GM18873 (cell line): Measurements from ENCODE around the gene AK9.
A peak's percentile ranks its signal among the peaks of the same experiment; 100 is the strongest.

Experiments used
- ATAC-seq: cut with Tn5 transposase; IDR thresholded peaks from one replicate; pipeline ENCODE4 v1.9.1; 2021; ENCODE audit warnings: mild to moderate bottlenecking, moderate library complexity, moderate number of reproducible peaks; ENCODE audit not compliant: unreplicated experiment, low FRiP score

Gene AK9

GRCh38 chr6:109485266-109485935 lies 205.6 kb downstream of the AK9 start:
- ATAC-seq: no peak

GRCh38 chr6:109484122-109484521 lies 206.9 kb downstream of the AK9 start:
- ATAC-seq: no peak

GRCh38 chr6:109483735-109484057 lies 207.3 kb downstream of the AK9 start:
- ATAC-seq: no peak

GRCh38 chr6:109482905-109483734 lies 207.9 kb downstream of the AK9 start, which contains the start of gene ZBTB24:
Gene ZBTB24 (minus strand): TSS chr6:109483219. CDS start chr6:109482026, 1,193 bp downstream.
- ATAC-seq: peak; percentile 69

- no peak for ATAC-seq
Observed at GRCh38 chr6:109480993-109481480, 210.0 kb downstream of the AK9 start.

GRCh38 chr6:109478841-109479624 lies 212.0 kb downstream of the AK9 start:
- no peak for ATAC-seq

GRCh38 chr6:109478222-109478805 lies 212.7 kb downstream of the AK9 start:
- ATAC-seq: no peak

GRCh38 chr6:109477725-109478124 lies 213.3 kb downstream of the AK9 start:
- ATAC-seq: peak; percentile 56

- ATAC-seq: no peak
Observed at GRCh38 chr6:109477184-109477583, 213.8 kb downstream of the AK9 start.

GRCh38 chr6:109475625-109476024 lies 215.4 kb downstream of the AK9 start:
- ATAC-seq: no peak

- ATAC-seq: no peak
Observed at GRCh38 chr6:109474995-109475394, 216.0 kb downstream of the AK9 start.

GRCh38 chr6:109473120-109473519 lies 217.9 kb downstream of the AK9 start:
- ATAC-seq: no peak

GRCh38 chr6:109472132-109472995 lies 218.6 kb downstream of the AK9 start:
- ATAC-seq: peak; percentile 49

GRCh38 chr6:109471105-109471810 lies 219.7 kb downstream of the AK9 start:
- ATAC-seq: no peak

GRCh38 chr6:109469591-109470189 lies 221.3 kb downstream of the AK9 start:
- ATAC-seq: no peak

GRCh38 chr6:109467696-109468095 lies 223.3 kb downstream of the AK9 start:
- ATAC-seq: no peak

- no peak for ATAC-seq
Observed at GRCh38 chr6:109466212-109466923, 224.6 kb downstream of the AK9 start.

GRCh38 chr6:109465772-109466171 lies 225.2 kb downstream of the AK9 start:
- no peak for ATAC-seq
